Fibroblast of the aortic adventitia (primary cell): ENCODE data around the gene AKR1C2. TPM values are rescaled to one million over a fixed set of nuclear protein-coding genes. Genes with fewer than 3 reads are reported as not detected.
"Not testable (repeated sequence)": the region's sequence is repeated elsewhere in the genome, so short reads cannot be mapped to it uniquely, and the experiment has no call there.

Experiments
- DNase-seq: peaks from one replicate; pipeline ENCODE4 v3.0.0-alpha.2; 2010; ENCODE audit warnings: low read depth
- H3K4me3 ChIP-seq: 2 replicates; pipeline ENCODE4 v1.5.1; 2011; ENCODE audit warnings: low read depth, mild to moderate bottlenecking, control low read depth, low read length, moderate library complexity
- total RNA-seq: library from RNA; depleted of rRNA; stranded (reverse); fragments of >200 nt; gene quantifications from 2 replicates; pipeline ENCODE4 v1.2.3, GENCODE V29; 2012; ENCODE audit warnings: low replicate concordance
- TF ChIP-seq, protein P1 (sequence below): IDR thresholded peaks from 2 replicates; pipeline ENCODE4 v1.5.1; 2011; ENCODE audit warnings: mild to moderate bottlenecking, low read length, control low read depth, inconsistent platforms; ENCODE audit not compliant: insufficient read depth

Gene AKR1C2
- total RNA-seq, 1 donor: 376 TPM

DNA sequence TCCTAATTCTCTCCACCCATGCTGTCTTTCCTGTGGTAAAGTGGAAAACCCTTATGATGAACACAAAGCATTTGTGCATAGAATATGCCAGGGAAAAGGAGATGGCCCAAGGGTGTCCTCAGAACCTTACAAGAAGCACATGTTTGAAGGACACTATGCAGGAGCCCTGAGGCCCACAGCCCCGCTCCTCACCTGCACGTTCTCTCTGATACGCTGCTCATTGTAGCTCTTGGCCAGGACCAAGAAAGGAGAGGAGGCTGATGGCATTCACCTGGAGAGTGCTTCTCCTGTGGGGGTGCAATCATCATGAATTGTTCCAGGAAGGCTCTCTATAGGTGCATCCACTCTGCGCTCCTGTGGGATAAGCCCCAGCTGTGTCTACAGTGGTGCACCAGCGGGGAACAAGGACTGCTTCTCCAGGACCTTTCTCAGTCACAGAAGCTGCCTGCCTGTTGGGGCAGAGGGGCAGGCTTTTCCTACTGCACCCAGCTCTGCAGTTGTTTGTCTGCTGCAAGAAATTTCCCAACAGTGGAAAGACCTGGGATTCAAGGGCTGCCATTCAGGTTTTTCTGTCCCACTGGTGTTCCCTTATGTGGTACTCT is 19.9 kb downstream of the AKR1C2 start:
- no peak overlapping the region for H3K4me3 ChIP-seq
- peak; percentile 23 for DNase-seq
- TF ChIP-seq, protein P1, sequence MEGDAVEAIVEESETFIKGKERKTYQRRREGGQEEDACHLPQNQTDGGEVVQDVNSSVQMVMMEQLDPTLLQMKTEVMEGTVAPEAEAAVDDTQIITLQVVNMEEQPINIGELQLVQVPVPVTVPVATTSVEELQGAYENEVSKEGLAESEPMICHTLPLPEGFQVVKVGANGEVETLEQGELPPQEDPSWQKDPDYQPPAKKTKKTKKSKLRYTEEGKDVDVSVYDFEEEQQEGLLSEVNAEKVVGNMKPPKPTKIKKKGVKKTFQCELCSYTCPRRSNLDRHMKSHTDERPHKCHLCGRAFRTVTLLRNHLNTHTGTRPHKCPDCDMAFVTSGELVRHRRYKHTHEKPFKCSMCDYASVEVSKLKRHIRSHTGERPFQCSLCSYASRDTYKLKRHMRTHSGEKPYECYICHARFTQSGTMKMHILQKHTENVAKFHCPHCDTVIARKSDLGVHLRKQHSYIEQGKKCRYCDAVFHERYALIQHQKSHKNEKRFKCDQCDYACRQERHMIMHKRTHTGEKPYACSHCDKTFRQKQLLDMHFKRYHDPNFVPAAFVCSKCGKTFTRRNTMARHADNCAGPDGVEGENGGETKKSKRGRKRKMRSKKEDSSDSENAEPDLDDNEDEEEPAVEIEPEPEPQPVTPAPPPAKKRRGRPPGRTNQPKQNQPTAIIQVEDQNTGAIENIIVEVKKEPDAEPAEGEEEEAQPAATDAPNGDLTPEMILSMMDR: no peak

DNA sequence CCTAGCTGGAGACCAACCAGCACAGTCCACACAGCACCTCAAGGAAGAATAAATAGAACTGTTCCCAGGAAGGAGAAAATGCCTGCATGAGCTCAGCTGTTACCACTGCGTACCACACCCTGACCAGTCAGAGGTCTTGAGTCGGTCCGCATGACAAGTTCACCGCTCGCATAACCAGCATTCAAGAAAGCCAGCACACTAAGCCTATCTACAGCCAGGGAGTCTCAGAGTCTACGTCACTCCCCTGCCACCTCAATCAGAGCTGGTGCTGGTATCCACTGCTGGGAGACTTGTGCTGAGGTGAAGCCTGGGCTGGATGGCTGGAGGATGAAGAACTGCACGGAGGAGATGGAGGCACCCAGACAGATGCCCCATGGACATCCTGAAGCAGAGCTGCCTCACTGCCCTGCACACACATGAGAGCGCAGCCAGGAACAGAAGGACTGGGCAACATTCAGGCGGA is 20.9 kb downstream of the AKR1C2 start:
- DNase-seq: peak; percentile 77
- no peak overlapping the region for H3K4me3 ChIP-seq
- TF ChIP-seq, protein P1: no peak

DNA sequence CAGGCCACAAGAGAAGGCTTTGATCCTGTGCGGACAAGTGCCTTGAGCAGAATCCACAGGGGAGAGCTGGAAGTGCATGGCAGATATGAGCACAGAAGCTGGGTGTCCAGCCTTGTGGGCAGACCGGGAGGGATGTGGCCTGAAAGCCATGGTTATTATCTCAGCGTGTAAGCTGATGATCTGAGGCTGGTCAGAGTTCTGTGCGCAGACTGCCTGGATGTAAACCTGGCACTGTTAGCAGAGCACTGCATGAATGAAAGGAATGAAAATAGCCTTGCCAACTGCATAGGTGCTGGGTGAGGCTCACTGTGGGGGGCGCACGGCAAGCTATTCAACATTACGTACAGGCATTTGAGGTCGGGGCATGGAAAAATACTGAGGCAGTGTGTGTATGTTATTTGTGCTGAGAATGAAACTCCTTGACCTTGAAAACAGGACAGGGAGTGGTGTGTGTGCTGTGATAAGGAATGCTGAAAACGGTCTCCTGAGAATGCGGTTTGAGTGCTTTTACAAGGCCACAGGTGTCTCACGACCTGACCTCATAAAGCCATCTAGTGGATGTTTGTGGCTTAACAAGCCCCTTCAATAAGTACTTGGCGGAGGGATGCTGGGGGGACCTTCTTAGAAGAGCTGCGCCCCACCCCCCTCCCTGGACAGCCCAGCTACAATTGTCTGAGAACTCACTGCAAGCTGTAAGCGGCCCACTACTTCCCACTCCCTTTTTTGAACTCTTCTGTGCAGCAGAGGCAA is 21.8 kb downstream of the AKR1C2 start:
- DNase-seq: peak; percentile 61
- no peak overlapping the region for H3K4me3 ChIP-seq
- TF ChIP-seq, protein P1: peak; percentile 45

DNA sequence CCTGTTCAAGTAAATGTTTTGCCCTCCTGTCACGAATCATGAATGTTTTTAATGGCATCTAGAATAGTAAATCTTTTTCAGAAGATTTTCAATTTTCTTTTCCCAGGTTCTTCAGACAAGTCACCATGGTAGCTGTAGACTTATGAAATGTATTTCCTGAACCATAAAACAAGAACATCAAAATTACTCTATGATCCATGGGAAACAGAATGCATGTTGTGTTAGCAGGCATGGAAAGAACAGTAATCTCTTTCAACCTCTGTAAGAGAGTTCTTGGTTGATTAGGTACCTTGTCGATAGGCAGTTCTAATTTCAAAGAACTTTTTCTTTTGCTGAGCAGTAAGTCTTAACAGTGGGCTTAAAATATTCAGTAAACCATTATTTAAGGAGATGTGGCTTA is 22.9 kb downstream of the AKR1C2 start:
- no peak overlapping the region for H3K4me3 ChIP-seq
- no peak for DNase-seq
- TF ChIP-seq, protein P1: no peak

DNA sequence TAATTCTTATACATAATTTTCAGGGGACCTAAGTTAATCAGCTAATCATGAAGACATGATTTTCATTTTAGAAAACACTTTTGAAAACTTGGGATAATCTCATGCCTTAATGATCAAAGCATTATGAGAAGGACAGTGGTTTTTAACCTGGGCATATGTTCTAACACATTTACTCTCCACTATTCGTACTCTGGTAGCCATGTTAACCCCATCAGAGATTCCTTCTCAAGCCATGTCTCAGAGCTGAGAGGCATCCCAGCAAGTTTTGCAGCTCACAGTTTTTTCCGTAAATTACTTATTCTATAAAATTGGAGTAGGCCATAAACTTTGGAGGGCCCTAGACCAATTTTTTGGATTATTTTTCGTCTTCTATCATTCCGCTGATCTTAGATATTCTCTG is 24.8 kb downstream of the AKR1C2 start:
- no peak for DNase-seq
- TF ChIP-seq, protein P1: no peak
- H3K4me3 ChIP-seq: no peak overlapping the region

DNA sequence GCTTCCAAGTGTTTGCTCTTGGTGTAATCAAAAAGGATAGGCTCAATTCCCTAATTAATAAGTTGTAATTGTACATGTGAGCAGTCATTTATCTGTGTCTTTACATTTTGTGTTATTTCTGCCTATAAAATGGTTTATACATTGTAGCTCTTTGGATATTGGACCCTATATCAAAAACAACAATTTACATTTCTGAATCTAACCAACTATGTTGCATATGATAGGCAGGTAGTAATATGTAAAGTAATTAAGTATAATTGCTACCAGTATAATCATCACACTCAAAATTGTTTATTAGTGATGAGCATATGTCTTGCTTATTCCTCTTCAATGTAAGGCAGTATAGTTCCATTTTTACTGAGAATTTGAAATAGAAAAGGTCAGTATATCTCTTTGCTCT is 26.6 kb downstream of the AKR1C2 start:
- no peak for DNase-seq
- no peak overlapping the region for H3K4me3 ChIP-seq
- TF ChIP-seq, protein P1: no peak

DNA sequence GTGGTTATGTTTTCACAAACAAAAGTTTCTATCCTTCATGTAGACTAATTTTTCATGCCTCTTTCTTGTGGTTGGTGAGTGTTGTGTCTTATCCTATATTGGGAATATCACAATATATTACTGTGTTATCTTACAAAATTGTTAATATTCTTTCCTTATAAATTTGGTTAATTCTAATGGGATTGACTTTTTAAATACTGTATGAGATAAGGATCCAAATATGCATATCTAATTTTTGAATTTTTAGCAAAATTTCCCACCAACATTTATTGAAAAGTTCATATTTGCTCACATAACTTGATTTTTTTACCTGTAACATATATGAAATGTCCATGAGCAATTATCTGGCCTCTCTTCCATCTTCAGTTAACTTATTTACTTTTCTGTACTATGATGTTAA is 29.3 kb downstream of the AKR1C2 start:
- H3K4me3 ChIP-seq, DNase-seq: not testable (repeated sequence)

DNA sequence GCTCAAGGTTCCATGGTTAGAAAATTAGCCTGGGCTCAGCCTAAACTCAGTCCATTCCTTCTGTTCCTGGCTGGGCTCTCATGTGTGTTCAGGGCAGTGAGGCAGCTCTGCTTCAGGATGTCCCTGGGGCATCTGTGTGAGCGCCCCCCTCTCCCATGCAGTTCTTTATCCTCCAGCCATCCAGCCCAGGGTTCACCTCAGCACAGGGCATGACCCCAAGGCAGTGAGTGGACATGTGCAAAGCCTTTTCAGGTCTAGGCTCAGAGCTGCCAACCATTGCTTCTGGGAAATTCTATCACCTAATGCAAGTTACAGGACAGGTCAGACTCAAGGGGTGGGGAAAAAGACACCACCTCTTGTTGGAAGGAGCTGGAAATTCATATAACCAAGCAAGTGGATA is 30.4 kb downstream of the AKR1C2 start:
- not testable (repeated sequence) for H3K4me3 ChIP-seq, DNase-seq

DNA sequence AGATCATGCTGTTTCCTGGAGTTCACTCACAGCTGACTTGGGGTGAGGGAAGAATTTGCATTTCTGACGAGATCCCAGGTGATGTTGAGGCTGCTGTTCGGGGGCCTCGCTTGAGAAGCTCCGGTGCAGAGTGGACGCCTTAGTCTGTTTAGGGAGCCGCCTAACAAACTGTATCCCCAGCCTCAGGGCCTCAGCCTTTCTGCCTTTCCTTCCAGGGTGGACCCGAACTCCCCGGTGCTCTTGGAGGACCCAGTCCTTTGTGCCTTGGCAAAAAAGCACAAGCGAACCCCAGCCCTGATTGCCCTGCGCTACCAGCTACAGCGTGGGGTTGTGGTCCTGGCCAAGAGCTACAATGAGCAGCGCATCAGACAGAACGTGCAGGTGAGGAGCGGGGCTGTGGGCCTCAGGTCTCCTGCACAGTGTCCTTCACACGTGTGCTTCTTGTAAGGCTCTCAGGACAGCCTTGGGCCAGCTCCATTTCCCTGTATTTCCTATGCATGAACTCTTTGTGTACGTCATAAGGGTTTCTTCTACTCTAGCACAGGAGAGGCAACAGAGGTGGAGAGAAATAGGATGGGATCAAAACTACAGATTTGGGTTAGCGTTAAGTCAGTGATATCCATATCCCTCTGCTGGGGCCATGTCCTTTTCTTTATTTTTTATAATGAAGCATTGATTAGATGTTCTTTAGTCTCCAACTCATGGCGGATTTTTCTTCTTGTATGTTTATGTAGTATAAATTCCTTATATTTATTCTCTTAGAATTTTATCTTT is 31.1 kb downstream of the AKR1C2 start:
- DNase-seq, H3K4me3 ChIP-seq: not testable (repeated sequence)

DNA sequence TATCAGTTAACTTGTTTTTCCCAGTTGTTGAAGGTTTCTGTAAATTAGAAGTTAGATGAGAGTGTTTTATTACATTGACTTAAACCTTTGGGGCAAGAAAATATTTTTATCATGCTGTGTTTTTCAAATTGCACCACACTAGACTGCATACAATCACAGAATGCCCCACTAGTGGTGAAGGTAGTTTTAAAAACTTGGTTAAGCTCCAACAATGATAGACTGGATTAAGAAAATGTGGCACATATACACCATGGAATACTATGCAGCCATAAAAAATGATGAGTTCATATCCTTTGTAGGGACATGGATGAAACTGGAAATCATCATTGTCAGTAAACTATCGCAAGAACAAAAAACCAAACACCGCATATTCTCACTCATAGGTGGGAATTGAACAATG is 33.3 kb downstream of the AKR1C2 start:
- not testable (repeated sequence) for DNase-seq, H3K4me3 ChIP-seq
